HCT116 (cell line): ENCODE data around the gene NUDT14. TPM values are rescaled to one million over a fixed set of nuclear protein-coding genes. Genes with fewer than 3 reads are reported as not detected.

ENCODE experiments used
- ATAC-seq: fragments of 200-7000 bp; cut with Tn5 transposase; 2 replicates; pipeline ENCODE4 v1.9.1; 2020; ENCODE audit warnings: mild to moderate bottlenecking, moderate library complexity
- BruUV-seq: library from RNA; stranded (reverse); fragments of 400-500 nt; replicated peaks from 2 replicates; lab custom pipeline; 2021; lab: Mats Ljungman, UMichigan
- CTCF ChIA-PET: fragments of 300-600 bp; sonication (Branson Sonifier 250); formaldehyde crosslinking; loops from one replicate; lab custom pipeline; 2021; ENCODE audit warnings: antibody characterized with exemption; lab: Charles Lee
- POLR2A ChIA-PET: fragments of 300-600, 350-600 bp; sonication (Branson Sonifier 250); formaldehyde crosslinking; loops from one replicate; lab custom pipeline; 2021; ENCODE audit warnings: antibody characterized with exemption; lab: Charles Lee
- RAD21 ChIA-PET, 2 experiments: fragments of 300-600 bp; sonication (Branson Sonifier 250); formaldehyde crosslinking; loops; one replicate each; lab custom pipeline; 2023; ENCODE audit warnings: low total read pairs in 2 of 2; ENCODE audit not compliant: uncharacterized antibody in 2 of 2, unreplicated experiment in 2 of 2, low non-redundant PET in 1 of 2; lab: Charles Lee
- DNase-seq: peaks from one replicate; pipeline ENCODE4 v3.0.0-alpha.2; 2010; ENCODE audit warnings: low read depth, low spot score
- H2AFZ ChIP-seq: fragments of 200-600 bp; shearing (Covaris generic), sonication (generic); 2 replicates; pipeline ENCODE4 v1.6.1; 2017; ENCODE audit warnings: low read depth, mixed run types, mixed read lengths, antibody characterized with exemption, low read length; ENCODE audit not compliant: poor library complexity, severe bottlenecking
- H3K27ac ChIP-seq: 2 replicates; pipeline ENCODE4 v1.5.1; 2012; ENCODE audit warnings: low read depth, low read length
- H3K27me3 ChIP-seq: fragments of 200-600 bp; sonication (generic); 2 replicates; pipeline ENCODE4 v1.6.1; 2016; ENCODE audit warnings: mixed run types, low read length, mixed read lengths; ENCODE audit not compliant: insufficient read depth
- H3K36me3 ChIP-seq, 2 experiments: fragments of 200-500 bp in 1 of 2; fragments of 200-600 bp in 1 of 2; sonication (Bioruptor generic) in 1 of 2; sonication (generic) in 1 of 2; 2 replicates each; pipeline versions ENCODE4 v1.5.1 to v1.6.1; 2014 to 2016; ENCODE audit warnings: low read length in 2 of 2, inconsistent platforms in 1 of 2, mixed read lengths in 1 of 2, mixed run types in 1 of 2; ENCODE audit not compliant: insufficient read depth in 2 of 2, control insufficient read depth in 1 of 2
- H3K4me1 ChIP-seq, 2 experiments: fragments of 200-600 bp in 1 of 2; sonication (generic) in 1 of 2; 2 replicates each; pipeline versions ENCODE4 v1.5.1 to v1.6.1; 2012 to 2017; ENCODE audit warnings: low read length in 2 of 2, inconsistent platforms in 1 of 2, mild to moderate bottlenecking in 1 of 2, mixed read lengths in 1 of 2, mixed run types in 1 of 2, moderate library complexity in 1 of 2; ENCODE audit not compliant: insufficient read depth in 2 of 2, control insufficient read depth in 1 of 2
- H3K4me2 ChIP-seq: fragments of 200-600 bp; sonication (generic); 2 replicates; pipeline ENCODE4 v1.6.1; 2017; ENCODE audit warnings: mixed run types, low read length, mixed read lengths
- H3K4me3 ChIP-seq, 2 experiments: fragments of 200-600 bp in 1 of 2; sonication (generic) in 1 of 2; replicated peaks in 1 of 2; 2 replicates each; pipeline ENCODE4 v1.5.1; 2011 to 2016; ENCODE audit warnings: low read length in 2 of 2, control low read depth in 1 of 2, low read depth in 1 of 2, mild to moderate bottlenecking in 1 of 2, mixed read lengths in 1 of 2, mixed run types in 1 of 2
- H3K79me2 ChIP-seq: fragments of 200-600 bp; sonication (generic); 2 replicates; pipeline ENCODE4 v1.6.1; 2017; ENCODE audit warnings: mild to moderate bottlenecking, mixed run types, low read length, moderate library complexity, mixed read lengths; ENCODE audit not compliant: insufficient read depth
- H3K9ac ChIP-seq: fragments of 200-600 bp; sonication (generic); 2 replicates; pipeline ENCODE4 v1.6.1; 2016; ENCODE audit warnings: low read length, mixed read lengths
- H3K9me2 ChIP-seq: fragments of 200-600 bp; sonication (generic), shearing (Covaris generic); 2 replicates; pipeline ENCODE4 v1.6.1; 2017; ENCODE audit warnings: mixed run types, mild to moderate bottlenecking, moderate library complexity; ENCODE audit not compliant: insufficient read depth
- H3K9me3 ChIP-seq, 2 experiments: fragments of 200-500 bp in 1 of 2; fragments of 200-600 bp in 1 of 2; sonication (Bioruptor generic) in 1 of 2; sonication (generic) in 1 of 2; 2 replicates each; pipeline ENCODE4 v1.6.1; 2014 to 2017; ENCODE audit warnings: low read length in 2 of 2, mixed read lengths in 2 of 2, inconsistent platforms in 1 of 2, low read depth in 1 of 2, mild to moderate bottlenecking in 1 of 2, mixed run types in 1 of 2, moderate library complexity in 1 of 2; ENCODE audit not compliant: control insufficient read depth in 1 of 2, insufficient read depth in 1 of 2
- H4K20me1 ChIP-seq: fragments of 200-600 bp; sonication (generic), shearing (Covaris generic); 2 replicates; pipeline ENCODE4 v1.6.1; 2017; ENCODE audit warnings: mixed run types, mild to moderate bottlenecking, moderate library complexity; ENCODE audit not compliant: insufficient read depth
- ATF3 ChIP-seq: IDR thresholded peaks from 2 replicates; pipeline ENCODE4 v1.6.1; 2012
- CBX3 ChIP-seq: IDR thresholded peaks from 2 replicates; pipeline ENCODE4 v1.6.1; 2012; ENCODE audit warnings: low read depth
- CEBPB ChIP-seq: IDR thresholded peaks from 2 replicates; pipeline ENCODE4 v1.6.1; 2012; ENCODE audit warnings: low read depth
- CTCF ChIP-seq, 3 experiments: fragments of 200-600 bp in 1 of 3; sonication (generic) in 1 of 3; IDR thresholded peaks in 2 of 3; conservative IDR thresholded peaks in 1 of 3; 2 replicates each; pipeline ENCODE4 v1.5.1; 2012 to 2017; ENCODE audit warnings: low read depth in 2 of 3, low read length in 2 of 3, antibody characterized with exemption in 1 of 3, borderline replicate concordance in 1 of 3, control low read depth in 1 of 3, mild to moderate bottlenecking in 1 of 3, mixed read lengths in 1 of 3, mixed run types in 1 of 3, moderate library complexity in 1 of 3; ENCODE audit not compliant: insufficient read depth in 1 of 3
- ELF1 ChIP-seq: IDR thresholded peaks from 2 replicates; pipeline ENCODE4 v1.6.1; 2012; ENCODE audit warnings: low read depth, borderline replicate concordance
- EZH2phosphoT487 ChIP-seq: fragments of 200-600 bp; IDR thresholded peaks from 2 replicates; pipeline ENCODE4 v1.6.1; 2018; ENCODE audit warnings: antibody characterized with exemption, borderline replicate concordance
- FOSL1 ChIP-seq: IDR thresholded peaks from 2 replicates; pipeline ENCODE4 v1.6.1; 2012; ENCODE audit warnings: low read depth
- JUND ChIP-seq: IDR thresholded peaks from 2 replicates; pipeline ENCODE4 v1.6.1; 2012
- MAX ChIP-seq: IDR thresholded peaks from 2 replicates; pipeline ENCODE4 v1.6.1; 2012
- POLR2A ChIP-seq: IDR thresholded peaks from 2 replicates; pipeline ENCODE4 v1.7.0; 2011; ENCODE audit warnings: borderline replicate concordance; ENCODE audit not compliant: insufficient read depth, insufficient read length; ENCODE audit errors: extremely low read depth
- POLR2AphosphoS5 ChIP-seq: IDR thresholded peaks from 2 replicates; pipeline ENCODE4 v1.6.1; 2011; ENCODE audit warnings: mild to moderate bottlenecking, low read depth, low read length, moderate library complexity
- RAD21 ChIP-seq: IDR thresholded peaks from 2 replicates; pipeline ENCODE4 v1.6.1; 2012; ENCODE audit warnings: low read depth, mild to moderate bottlenecking
- REST ChIP-seq: IDR thresholded peaks from 2 replicates; pipeline ENCODE4 v1.6.1; 2012; ENCODE audit warnings: low read depth
- SP1 ChIP-seq: IDR thresholded peaks from 2 replicates; pipeline ENCODE4 v1.6.1; 2012; ENCODE audit warnings: low read depth
- SRF ChIP-seq: IDR thresholded peaks from 2 replicates; pipeline ENCODE4 v1.6.1; 2012; ENCODE audit warnings: low read depth
- ZBTB33 ChIP-seq: IDR thresholded peaks from 2 replicates; pipeline ENCODE4 v1.6.1; 2011; ENCODE audit warnings: mild to moderate bottlenecking, low read length, moderate library complexity; ENCODE audit not compliant: insufficient replicate concordance; ENCODE audit errors: extremely low read depth
- ZFX ChIP-seq: fragments of 450-650 bp; IDR thresholded peaks from 2 replicates; pipeline ENCODE4 v1.6.1; 2017
- ZNF274 ChIP-seq: fragments of 200-500 bp; sonication (Bioruptor generic); IDR thresholded peaks from 2 replicates; pipeline ENCODE4 v1.6.1; 2014; ENCODE audit warnings: mild to moderate bottlenecking, low read depth, low read length, inconsistent platforms
- intact Hi-C: fragments of 100-400 bp; cut with micrococcal nuclease; formaldehyde crosslinking; loops from 2 replicates; pipeline ENCODE4 v1.10.0; 2022
- total RNA-seq: library from RNA; stranded (reverse); gene quantifications from one replicate; pipeline ENCODE4 v1.2.1, GENCODE V29; 2021; ENCODE audit not compliant: unreplicated experiment

The NUDT14 gene
- total RNA-seq, 1 experiment from 2014 or later = 56.1 TPM

GRCh38 chr14:105165761-105166485, 15.2 kb downstream of the NUDT14 start:
- Histone ChIP-seq H3K9ac (peak overlapping the region; percentile 94), H2AFZ (no peak overlapping the region), H3K79me2 (peaks cover 66% of the 10 kb centered on the region), H3K4me2 (peak overlapping the region; percentile 98), H3K27me3 (no peaks in the 10 kb centered on the region), H3K9me2 (no peaks in the 10 kb centered on the region), H3K4me1 (peaks cover 45 to 70% of the 10 kb centered on the region in 2 experiments), H3K9me3 (no peaks in the 10 kb centered on the region), H3K36me3 (peaks cover 0 to 3% of the 10 kb centered on the region in 2 experiments; a peak in 1 of 4 replicates), H3K4me3 (peak overlapping the region in 1 of 2 experiments; percentile 65; a peak in 2 of 4 replicates), H3K27ac (peak overlapping the region; percentile 93), H4K20me1 (no peaks in the 10 kb centered on the region; the same call in 1 of the 2 replicates)
- DNase-seq (no peak), ATAC-seq (no peak)
- intact Hi-C loops = loop anchor here (2.0 to 10.0 kb wide), 2 partner anchors 73 to 191 kb away; partner anchors contain the start of gene AHNAK2
- ChIA-PET RAD21 (no interaction called here), POLR2A (interaction anchor here (1.6 kb wide), 1 partner anchor 27 kb away, joined by 3 read pairs; no protein-coding TSS in a partner anchor), CTCF (interaction anchor here (1.5 kb wide), 1 partner anchor 16 kb away, joined by 4 read pairs; no protein-coding TSS in a partner anchor)
- BruUV-seq = no TSS peak
- TF ChIP-seq REST (no peak), RAD21 (no peak), CTCF (IDR thresholded peaks at IDR 0.05 in 2 of 3, conservative IDR thresholded peaks at IDR 0.05 in 1 of 3; ENCODE audit: borderline replicate concordance in 1 of 3, insufficient read depth in 1 of 3, low read depth in 2 of 3, low read length in 2 of 3) (no peak), POLR2AphosphoS5 (no peak), ZNF274 (no peak), SP1 (no peak), ZFX (no peak), SRF (no peak), CEBPB (no peak), CBX3 (no peak), MAX (no peak), JUND (no peak), FOSL1 (no peak), ZBTB33 (no peak), EZH2phosphoT487 (no peak), ATF3 (no peak), POLR2A (no peak), ELF1 (no peak)
- TF ChIP-seq, all 23 proteins: peak for 0
